Liver (tissue), 3 donors: ENCODE data around the gene CD3D.
A peak's percentile ranks its signal among the peaks of the same experiment; 100 is the strongest.

Experiments
- ATF3 ChIP-seq: IDR thresholded peaks from 2 replicates; pipeline ENCODE4 v1.6.1; 2016; ENCODE audit warnings: antibody characterized with exemption
- CTCF ChIP-seq: fragments of 150-350 bp; IDR thresholded peaks from 2 replicates; pipeline ENCODE4 v1.5.1; 2017; ENCODE audit warnings: improper control_type of control experiment, low read depth, low read length; ENCODE audit not compliant: missing input control
- EGR1 ChIP-seq, 2 donors: IDR thresholded peaks; 2 replicates each; pipeline ENCODE4 v1.6.1; 2016 to 2018; ENCODE audit warnings: antibody characterized with exemption in 2 of 2, low read depth in 2 of 2
- FOXA1 ChIP-seq: IDR thresholded peaks from 2 replicates; pipeline ENCODE4 v1.6.1; 2016; ENCODE audit warnings: antibody characterized with exemption
- GABPA ChIP-seq, 2 donors: IDR thresholded peaks in 1 of 2; conservative IDR thresholded peaks in 1 of 2; 2 replicates each; pipeline ENCODE4 v1.6.1; 2016; ENCODE audit warnings: antibody characterized with exemption in 2 of 2, mild to moderate bottlenecking in 1 of 2, moderate library complexity in 1 of 2
- JUND ChIP-seq, 2 donors: IDR thresholded peaks; 2 replicates each; pipeline ENCODE4 v1.6.1; 2016; ENCODE audit warnings: antibody characterized with exemption in 2 of 2
- MAX ChIP-seq: IDR thresholded peaks from 2 replicates; pipeline ENCODE4 v1.6.1; 2016; ENCODE audit warnings: antibody characterized with exemption
- RAD21 ChIP-seq, 2 donors: IDR thresholded peaks; 2 replicates each; pipeline ENCODE4 v1.6.1; 2016; ENCODE audit warnings: antibody characterized with exemption in 2 of 2, mild to moderate bottlenecking in 2 of 2
- REST ChIP-seq: IDR thresholded peaks from 2 replicates; pipeline ENCODE4 v1.6.1; 2016; ENCODE audit warnings: antibody characterized with exemption, mild to moderate bottlenecking
- SP1 ChIP-seq: IDR thresholded peaks from 2 replicates; pipeline ENCODE4 v1.6.1; 2018; ENCODE audit warnings: antibody characterized with exemption, mild to moderate bottlenecking
- TAF1 ChIP-seq: conservative IDR thresholded peaks from 2 replicates; pipeline ENCODE4 v1.6.1; 2016; ENCODE audit warnings: antibody characterized with exemption, mild to moderate bottlenecking
- YY1 ChIP-seq: IDR thresholded peaks from 2 replicates; pipeline ENCODE4 v1.6.1; 2016; ENCODE audit warnings: antibody characterized with exemption, mild to moderate bottlenecking
- donor health status: healthy.
- donor health status: healthy.

GRCh38 chr11:118304568-118305248 is 37.8 kb downstream of the CD3D start, which contains the start of gene CD3E:
- TF ChIP-seq REST (no peak), CTCF (no peak), MAX (no peak), SP1 (no peak), EGR1 (IDR thresholded peaks at IDR 0.05; ENCODE audit: low read depth in 2 of 2) (no peak), GABPA (IDR thresholded peaks at IDR 0.05 in 1 of 2, conservative IDR thresholded peaks at IDR 0.05 in 1 of 2) (no peak), JUND (IDR thresholded peaks at IDR 0.05) (no peak), TAF1 (no peak), FOXA1 (no peak), RAD21 (IDR thresholded peaks at IDR 0.05) (no peak), ATF3 (no peak), YY1 (peak; percentile 66)
